ENCODE measurements around the gene ZNF609.

DNA sequence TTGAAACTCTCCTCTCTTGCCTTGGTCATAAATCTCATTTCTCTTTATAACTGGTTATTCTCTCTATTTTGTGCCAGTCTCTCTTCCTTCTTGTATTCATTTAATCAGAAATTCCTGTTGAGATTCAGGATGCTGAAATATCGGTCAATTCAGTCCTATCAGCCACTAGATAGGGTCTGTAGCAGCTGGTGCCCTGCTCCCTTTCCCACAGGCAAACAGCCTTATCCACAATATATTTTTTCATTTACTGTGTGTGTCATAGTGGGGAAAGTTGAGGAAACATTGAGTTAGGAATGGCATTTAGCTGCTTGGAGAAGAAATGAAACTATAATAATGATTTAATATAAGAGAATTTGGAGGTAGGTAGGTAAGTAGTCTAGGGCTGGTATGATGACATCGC lies 168.7 kb downstream of the ZNF609 start:
- no peak for TF ChIP-seq EZH2phosphoT487 (IDR thresholded peaks at IDR 0.05; ENCODE audit: insufficient read depth, low read depth)
- no peak for TF ChIP-seq EZH2 (IDR thresholded peaks at IDR 0.05; ENCODE audit: insufficient read depth, poor library complexity, severe bottlenecking)
